Epithelial cell of proximal tubule (primary cell): Measurements from ENCODE around the gene PSTPIP2. TPM values are rescaled to one million over a fixed set of nuclear protein-coding genes. Genes with fewer than 3 reads are reported as not detected.
"Not testable (repeated sequence)": the region's sequence is repeated elsewhere in the genome, so short reads cannot be mapped to it uniquely, and the experiment has no call there.

Experiments used
- DNase-seq: peaks from one replicate; pipeline ENCODE4 v3.0.0-alpha.2; 2011; ENCODE audit warnings: low read depth
- H3K4me3 ChIP-seq: 2 replicates; pipeline ENCODE4 v1.5.1; 2011; ENCODE audit warnings: low read depth, mild to moderate bottlenecking, low read length
- CTCF ChIP-seq: conservative IDR thresholded peaks from 2 replicates; pipeline ENCODE4 v1.5.1; 2012; ENCODE audit warnings: low read depth, mild to moderate bottlenecking, low read length
- total RNA-seq: library from RNA; depleted of rRNA; stranded (reverse); fragments of >200 nt; gene quantifications from 2 replicates; pipeline ENCODE4 v1.2.3, GENCODE V29; 2015

The PSTPIP2 gene
- total RNA-seq, 1 donor from 2014 or later = 11.0 TPM

- TF ChIP-seq CTCF = no peak
- DNase-seq = no peak
- H3K4me3 ChIP-seq = no peak overlapping the region
Observed at GRCh38 chr18:46055838-46056230, 16.2 kb downstream of the PSTPIP2 start.

GRCh38 chr18:46054956-46055837 lies 16.9 kb downstream of the PSTPIP2 start:
- H3K4me3 ChIP-seq = no peak overlapping the region
- TF ChIP-seq CTCF = no peak
- DNase-seq = no peak

GRCh38 chr18:46053368-46054095 lies 18.5 kb downstream of the PSTPIP2 start:
- H3K4me3 ChIP-seq = no peak overlapping the region
- no peak for TF ChIP-seq CTCF
- DNase-seq = no peak

GRCh38 chr18:46051731-46052461 lies 20.2 kb downstream of the PSTPIP2 start:
- peak overlapping the region; percentile 35 for H3K4me3 ChIP-seq
- DNase-seq = peak; percentile 100
- TF ChIP-seq CTCF = no peak

- no peak overlapping the region for H3K4me3 ChIP-seq
- no peak for TF ChIP-seq CTCF
- DNase-seq = no peak
Observed at GRCh38 chr18:46050268-46050667, 21.8 kb downstream of the PSTPIP2 start.

GRCh38 chr18:46048641-46049040 lies 23.4 kb downstream of the PSTPIP2 start:
- no peak overlapping the region for H3K4me3 ChIP-seq
- no peak for DNase-seq
- TF ChIP-seq CTCF = no peak

- H3K4me3 ChIP-seq, DNase-seq: not testable (repeated sequence)
Observed at GRCh38 chr18:46047369-46047768, 24.7 kb downstream of the PSTPIP2 start.
